Osteoblast (primary cell): ENCODE results near the gene BCKDHA. TPM values are rescaled to one million over a fixed set of nuclear protein-coding genes. Genes with fewer than 3 reads are reported as not detected.

Experiments
- DNase-seq: peaks from one replicate; pipeline ENCODE4 v3.0.0; 2011; ENCODE audit warnings: low spot score, mixed read lengths; ENCODE audit not compliant: insufficient read length; ENCODE audit errors: missing footprints
- H2AFZ ChIP-seq: 2 replicates; pipeline ENCODE4 v1.6.0; 2011; ENCODE audit warnings: mild to moderate bottlenecking, low read length
- H3K27ac ChIP-seq: 2 replicates; pipeline ENCODE4 v1.5.1; 2011; ENCODE audit warnings: mild to moderate bottlenecking, low read depth, low read length, moderate library complexity
- H3K27me3 ChIP-seq: 2 replicates; pipeline ENCODE4 v1.6.0; 2012; ENCODE audit warnings: mild to moderate bottlenecking, control low read depth, inconsistent platforms, low read length, moderate library complexity; ENCODE audit not compliant: insufficient read depth
- H3K36me3 ChIP-seq: 2 replicates; pipeline ENCODE4 v1.5.1; 2011; ENCODE audit warnings: mild to moderate bottlenecking, low read length, control low read depth, moderate library complexity; ENCODE audit not compliant: insufficient read depth
- H3K4me1 ChIP-seq: 2 replicates; pipeline ENCODE4 v1.5.1; 2011; ENCODE audit warnings: mild to moderate bottlenecking, low read length, control low read depth, moderate library complexity; ENCODE audit not compliant: insufficient read depth
- H3K4me2 ChIP-seq: 2 replicates; pipeline ENCODE4 v1.6.0; 2011; ENCODE audit warnings: mild to moderate bottlenecking, low read length; ENCODE audit not compliant: insufficient read depth
- H3K4me3 ChIP-seq: fragments of 200-600 bp; sonication (generic); 3 replicates; pipeline ENCODE4 v1.5.1; 2012; ENCODE audit warnings: mild to moderate bottlenecking, low read length, inconsistent platforms; ENCODE audit not compliant: insufficient read depth
- H3K79me2 ChIP-seq: 2 replicates; pipeline ENCODE4 v1.6.0; 2012; ENCODE audit warnings: mild to moderate bottlenecking, low read length, control low read depth, inconsistent platforms; ENCODE audit not compliant: insufficient read depth
- H3K9me3 ChIP-seq: 2 replicates; pipeline ENCODE4 v1.5.1; 2011; ENCODE audit warnings: low read depth, low read length, control low read depth
- H4K20me1 ChIP-seq: 2 replicates; pipeline ENCODE4 v1.6.0; 2012; ENCODE audit warnings: mild to moderate bottlenecking, low read length, control low read depth; ENCODE audit not compliant: insufficient read depth
- CTCF ChIP-seq: IDR thresholded peaks from 2 replicates; pipeline ENCODE4 v1.5.1; 2011; ENCODE audit warnings: mild to moderate bottlenecking, low read depth, low read length, moderate library complexity; ENCODE audit errors: extremely low read depth
- total RNA-seq: library from RNA; depleted of rRNA; stranded (reverse); fragments of >200 nt; gene quantifications from 2 replicates; pipeline ENCODE4 v1.2.3, GENCODE V29; 2012

Gene BCKDHA
- total RNA-seq, 1 donor = 37.3 TPM

GRCh38 chr19:41372501-41372900, 25.1 kb upstream of the BCKDHA start:
- Histone ChIP-seq H4K20me1 (peaks cover 13% of the 10 kb centered on the region), H3K4me3 (no peak overlapping the region), H3K4me2 (no peak overlapping the region), H3K36me3 (no peaks in the 10 kb centered on the region), H2AFZ (no peak overlapping the region), H3K9me3 (no peaks in the 10 kb centered on the region), H3K4me1 (peaks cover 24% of the 10 kb centered on the region), H3K27me3 (no peaks in the 10 kb centered on the region), H3K27ac (no peak overlapping the region), H3K79me2 (peaks cover 31% of the 10 kb centered on the region)
- no peak for TF ChIP-seq CTCF
- no peak for DNase-seq

GRCh38 chr19:41373993-41374392, 23.6 kb upstream of the BCKDHA start:
- Histone ChIP-seq H2AFZ (no peak overlapping the region), H4K20me1 (peaks cover 13% of the 10 kb centered on the region), H3K9me3 (no peaks in the 10 kb centered on the region), H3K79me2 (peaks cover 26% of the 10 kb centered on the region), H3K4me3 (no peak overlapping the region), H3K36me3 (no peaks in the 10 kb centered on the region), H3K4me2 (peak overlapping the region; percentile 11), H3K27ac (no peak overlapping the region), H3K4me1 (peaks cover 12% of the 10 kb centered on the region), H3K27me3 (no peaks in the 10 kb centered on the region)
- DNase-seq = peak; percentile 85
- TF ChIP-seq CTCF = no peak

GRCh38 chr19:41376241-41376997, 21.2 kb upstream of the BCKDHA start, which contains the start of gene TMEM91:
TMEM91 (plus strand) TSS chr19:41376533; CDS start chr19:41378310, 1,777 bp downstream.
- Histone ChIP-seq H3K4me3 (peak within 1 kb of the TSS; percentile 81), H2AFZ (peak within 1 kb of the TSS; percentile 91), H3K36me3 (no peaks in the 10 kb centered on the region), H3K27ac (peak within 1 kb of the TSS; percentile 41), H3K4me2 (peak within 1 kb of the TSS; percentile 99), H3K9me3 (no peaks in the 10 kb centered on the region), H3K27me3 (no peaks in the 10 kb centered on the region), H4K20me1 (peaks cover 13% of the 10 kb centered on the region), H3K4me1 (peaks cover 12% of the 10 kb centered on the region), H3K79me2 (peaks cover 18% of the 10 kb centered on the region)
- TF ChIP-seq CTCF = no peak
- peak; percentile 88 for DNase-seq

GRCh38 chr19:41376998-41377365, 20.6 kb upstream of the BCKDHA start:
- peaks cover 12% of the 10 kb centered on the region for H3K4me1 ChIP-seq
- TF ChIP-seq CTCF = no peak
- H2AFZ ChIP-seq = peak overlapping the region; percentile 91
- no peak for DNase-seq
- peaks cover 13% of the 10 kb centered on the region for H4K20me1 ChIP-seq
- H3K36me3 ChIP-seq = no peaks in the 10 kb centered on the region
- H3K4me2 ChIP-seq = peak overlapping the region; percentile 99
- peaks cover 14% of the 10 kb centered on the region for H3K79me2 ChIP-seq
- H3K27ac ChIP-seq = no peak overlapping the region
- H3K27me3 ChIP-seq = no peaks in the 10 kb centered on the region
- H3K9me3 ChIP-seq = no peaks in the 10 kb centered on the region
- peak overlapping the region; percentile 81 for H3K4me3 ChIP-seq
